Measurements from ENCODE around the gene GALR1.

GRCh38 chr18:77220726-77221125 lies 28.9 kb upstream of the GALR1 start:
- TF ChIP-seq CTCF (IDR thresholded peaks at IDR 0.05; ENCODE audit: extremely low read depth in 1 of 2, insufficient read depth in 1 of 2, low read depth in 1 of 2, low read length in 2 of 2) (no peak), POLR2A (IDR thresholded peaks at IDR 0.05; ENCODE audit: low read depth, low read length) (no peak), POLR2AphosphoS5 (IDR thresholded peaks at IDR 0.05; ENCODE audit: insufficient read depth, low read depth, low read length) (no peak), JUN (IDR thresholded peaks at IDR 0.05; ENCODE audit: borderline replicate concordance, insufficient read depth, insufficient read length, low read depth) (no peak), EZH2 (IDR thresholded peaks at IDR 0.05; ENCODE audit: borderline replicate concordance, low read depth, low read length, severe bottlenecking) (no peak), MAX (IDR thresholded peaks at IDR 0.05; ENCODE audit: insufficient read depth, insufficient read length) (no peak)

Data from endothelial cell of umbilical vein (primary cell).